ENCODE results near the gene LRRC4C. TPM values are rescaled to one million over a fixed set of nuclear protein-coding genes. Genes with fewer than 3 reads are reported as not detected.

LRRC4C gene
- total and polyA plus RNA-seq, 2 experiments from 2014 or later = not detected

DNA sequence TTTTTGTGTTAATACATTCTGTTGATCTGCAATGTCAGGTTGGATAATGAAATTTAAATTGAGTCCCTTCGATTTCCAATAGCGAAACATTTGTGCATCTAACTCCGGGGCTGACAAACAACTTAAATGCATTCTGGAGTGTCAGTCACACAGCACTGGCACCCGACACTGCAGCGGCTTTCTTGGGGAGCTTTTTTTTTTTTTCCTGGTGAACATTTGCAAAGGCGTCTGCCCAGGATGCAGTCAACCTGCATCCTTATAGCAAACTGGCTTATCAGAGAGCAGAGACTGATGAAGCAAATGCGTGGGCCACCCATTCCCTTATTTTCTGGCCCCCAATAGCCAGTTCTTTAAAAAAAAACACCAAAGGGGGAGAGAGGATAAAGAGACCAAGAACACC, 1167.7 kb downstream of the LRRC4C start:
- no peak overlapping the region for H3K27ac ChIP-seq
- H3F3A ChIP-seq (ENCODE audit: insufficient read depth) = no peaks in the 10 kb centered on the region
- H3K4me1 ChIP-seq (ENCODE audit: insufficient read depth) = no peaks in the 10 kb centered on the region
- H3K4me2 ChIP-seq (ENCODE audit: unreplicated experiment) = no peak overlapping the region
- H3K9me3 ChIP-seq (ENCODE audit: low read depth) = no peaks in the 10 kb centered on the region
- no peaks in the 10 kb centered on the region for H3K9me2 ChIP-seq (ENCODE audit: insufficient read depth)
- TF ChIP-seq EZH2 (IDR thresholded peaks at IDR 0.05; ENCODE audit: insufficient read depth, poor library complexity, severe bottlenecking) = no peak
- TF ChIP-seq EZH2phosphoT487 (IDR thresholded peaks at IDR 0.05; ENCODE audit: insufficient read depth, low read depth) = no peak
- no peak overlapping the region for H3K4me3 ChIP-seq
- peaks cover 6% of the 10 kb centered on the region; the same call in 1 of the 2 replicates for H3K27me3 ChIP-seq (replicated peaks; ENCODE audit: insufficient read depth)
- no peak for DNase-seq
- no peaks in the 10 kb centered on the region for H4K20me1 ChIP-seq (ENCODE audit: insufficient read depth)
- no peak overlapping the region for H2AFZ ChIP-seq
- H3K79me2 ChIP-seq (ENCODE audit: insufficient read depth) = no peaks in the 10 kb centered on the region
- H3K36me3 ChIP-seq (ENCODE audit: low read depth) = no peaks in the 10 kb centered on the region
- H3K9ac ChIP-seq = no peak overlapping the region
- WGBS, 2 experiments (ENCODE audit: low coverage in 1 of 2, low lambda C conversion rate in 2 of 2, missing lambda C conversion rate in 2 of 2) = 35 to 45% methylated on average over 7 of the region's 7 CpGs
- in situ Hi-C loops (cut with MboI) = no loop called here

- no peak for DNase-seq
- H3K9me2 ChIP-seq (ENCODE audit: insufficient read depth) = no peaks in the 10 kb centered on the region
- no peak for TF ChIP-seq EZH2 (IDR thresholded peaks at IDR 0.05; ENCODE audit: insufficient read depth, poor library complexity, severe bottlenecking)
- no peak for TF ChIP-seq EZH2phosphoT487 (IDR thresholded peaks at IDR 0.05; ENCODE audit: insufficient read depth, low read depth)
- H3K4me2 ChIP-seq (ENCODE audit: unreplicated experiment) = no peak overlapping the region
- H3K9ac ChIP-seq = no peak overlapping the region
- in situ Hi-C loops (cut with MboI) = no loop called here
- H3K79me2 ChIP-seq (ENCODE audit: insufficient read depth) = no peaks in the 10 kb centered on the region
- H3K36me3 ChIP-seq (ENCODE audit: low read depth) = no peaks in the 10 kb centered on the region
- no peak overlapping the region for H3K27ac ChIP-seq
- H3F3A ChIP-seq (ENCODE audit: insufficient read depth) = no peaks in the 10 kb centered on the region
- peaks cover 6% of the 10 kb centered on the region; the same call in 1 of the 2 replicates for H3K27me3 ChIP-seq (replicated peaks; ENCODE audit: insufficient read depth)
- no peak overlapping the region for H3K4me3 ChIP-seq
- no peak overlapping the region for H2AFZ ChIP-seq
- no peaks in the 10 kb centered on the region for H3K9me3 ChIP-seq (ENCODE audit: low read depth)
- H3K4me1 ChIP-seq (ENCODE audit: insufficient read depth) = no peaks in the 10 kb centered on the region
- 21 to 23% methylated on average over 3 of the region's 3 CpGs for WGBS, 2 experiments (ENCODE audit: low coverage in 1 of 2, low lambda C conversion rate in 2 of 2, missing lambda C conversion rate in 2 of 2)
- H4K20me1 ChIP-seq (ENCODE audit: insufficient read depth) = no peaks in the 10 kb centered on the region
These were observed 1168.1 kb downstream of the LRRC4C start for GRCh38 chr11:40291329-40291728.

DNA sequence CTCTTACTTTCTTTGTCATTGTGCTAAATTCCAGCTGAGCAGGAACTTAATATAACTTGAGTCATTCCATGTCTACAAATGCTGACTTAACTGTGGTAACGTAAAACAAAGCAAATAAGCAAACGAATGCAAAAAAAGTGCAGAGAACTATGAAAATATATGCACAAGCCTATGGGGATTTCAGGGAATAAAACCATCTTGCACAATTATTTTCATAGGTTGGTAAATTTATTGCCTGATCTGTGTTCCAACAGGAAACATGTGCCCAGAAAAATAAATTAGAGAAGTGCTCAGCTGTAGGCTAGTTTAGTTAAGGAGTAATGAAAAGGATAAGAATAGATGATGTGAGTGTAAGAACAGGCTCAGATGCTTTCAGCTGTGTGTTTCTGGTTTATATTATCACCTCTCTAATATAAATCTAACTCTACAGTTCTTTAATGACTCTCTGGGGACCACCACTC, 1169.3 kb downstream of the LRRC4C start:
- no peak overlapping the region for H3K9ac ChIP-seq
- no peak overlapping the region for H3K4me3 ChIP-seq
- no peak overlapping the region for H3K27ac ChIP-seq
- peaks cover 6% of the 10 kb centered on the region; the same call in 1 of the 2 replicates for H3K27me3 ChIP-seq (replicated peaks; ENCODE audit: insufficient read depth)
- no peaks in the 10 kb centered on the region for H3K4me1 ChIP-seq (ENCODE audit: insufficient read depth)
- no peak for DNase-seq
- H3K36me3 ChIP-seq (ENCODE audit: low read depth) = no peaks in the 10 kb centered on the region
- 24 to 34% methylated on average over 2 of the region's 2 CpGs for WGBS, 2 experiments (ENCODE audit: low coverage in 1 of 2, low lambda C conversion rate in 2 of 2, missing lambda C conversion rate in 2 of 2)
- H3K79me2 ChIP-seq (ENCODE audit: insufficient read depth) = no peaks in the 10 kb centered on the region
- H4K20me1 ChIP-seq (ENCODE audit: insufficient read depth) = no peaks in the 10 kb centered on the region
- TF ChIP-seq EZH2phosphoT487 (IDR thresholded peaks at IDR 0.05; ENCODE audit: insufficient read depth, low read depth) (no peak), EZH2 (IDR thresholded peaks at IDR 0.05; ENCODE audit: insufficient read depth, poor library complexity, severe bottlenecking) (no peak)
- no peaks in the 10 kb centered on the region for H3K9me2 ChIP-seq (ENCODE audit: insufficient read depth)
- no peaks in the 10 kb centered on the region for H3K9me3 ChIP-seq (ENCODE audit: low read depth)
- no peak overlapping the region for H3K4me2 ChIP-seq (ENCODE audit: unreplicated experiment)
- H2AFZ ChIP-seq = no peak overlapping the region
- in situ Hi-C loops (cut with MboI) = no loop called here
- H3F3A ChIP-seq (ENCODE audit: insufficient read depth) = no peaks in the 10 kb centered on the region

DNA sequence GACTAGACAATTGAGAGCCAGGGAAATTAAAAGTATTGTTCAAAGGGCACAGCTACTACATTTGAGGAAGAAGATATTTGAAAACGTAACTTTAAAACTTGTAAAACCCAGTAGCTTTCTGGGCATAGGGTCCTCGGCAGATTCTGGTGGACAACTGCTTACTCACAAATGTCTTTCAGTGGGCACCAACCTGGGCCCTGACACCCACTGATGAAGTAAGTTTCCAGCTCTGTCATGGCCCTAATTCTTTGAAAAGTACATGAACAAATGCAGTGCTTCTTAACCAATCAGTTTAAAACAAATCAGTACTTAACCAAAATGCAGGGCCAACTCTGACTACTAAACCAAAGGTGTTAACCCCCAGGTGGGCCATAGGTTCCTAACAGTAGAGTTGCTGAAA, 1170.1 kb downstream of the LRRC4C start:
- Histone ChIP-seq H3K9me2 (ENCODE audit: insufficient read depth) (no peaks in the 10 kb centered on the region), H3K36me3 (ENCODE audit: low read depth) (no peaks in the 10 kb centered on the region), H3K9ac (no peak overlapping the region), H3F3A (ENCODE audit: insufficient read depth) (no peaks in the 10 kb centered on the region), H4K20me1 (ENCODE audit: insufficient read depth) (no peaks in the 10 kb centered on the region), H3K27ac (no peak overlapping the region), H3K4me2 (ENCODE audit: unreplicated experiment) (no peak overlapping the region), H3K27me3 (replicated peaks; ENCODE audit: insufficient read depth) (peaks cover 6% of the 10 kb centered on the region; the same call in 1 of the 2 replicates), H3K9me3 (ENCODE audit: low read depth) (no peaks in the 10 kb centered on the region), H3K4me3 (no peak overlapping the region), H2AFZ (no peak overlapping the region), H3K4me1 (ENCODE audit: insufficient read depth) (no peaks in the 10 kb centered on the region), H3K79me2 (ENCODE audit: insufficient read depth) (no peaks in the 10 kb centered on the region)
- in situ Hi-C loops (cut with MboI) = no loop called here
- no peak for TF ChIP-seq EZH2phosphoT487 (IDR thresholded peaks at IDR 0.05; ENCODE audit: insufficient read depth, low read depth)
- TF ChIP-seq EZH2 (IDR thresholded peaks at IDR 0.05; ENCODE audit: insufficient read depth, poor library complexity, severe bottlenecking) = no peak
- no peak for DNase-seq
- WGBS, 2 experiments (ENCODE audit: low coverage in 1 of 2, low lambda C conversion rate in 2 of 2, missing lambda C conversion rate in 2 of 2) = 16 to 24% methylated on average over 2 of the region's 2 CpGs
